Activated CD8-positive, alpha-beta memory T cell treated with anti-CD3 and anti-CD28 coated beads for 24 hours (primary cell): ENCODE data around the gene NXNL2.

ENCODE experiments used
- DNase-seq: peaks from one replicate; pipeline ENCODE4 v3.0.0-alpha.2; 2020

NXNL2 gene

GRCh38 chr9:88533951-88534455, 975 bp upstream of the NXNL2 start:
- DNase-seq, result no peak

GRCh38 chr9:88535226-88536022, 446 bp downstream of the NXNL2 start:
- DNase-seq, result no peak

GRCh38 chr9:88536023-88536324, 996 bp downstream of the NXNL2 start:
- DNase-seq, result no peak

- no peak for DNase-seq
These were observed 2.2 kb downstream of the NXNL2 start for GRCh38 chr9:88536951-88537760.

- DNase-seq, result no peak
These were observed 2.7 kb downstream of the NXNL2 start for GRCh38 chr9:88537761-88538091.

- no peak for DNase-seq
These were observed 3.5 kb downstream of the NXNL2 start for GRCh38 chr9:88538311-88539085.

GRCh38 chr9:88539246-88539645, 4.3 kb downstream of the NXNL2 start:
- DNase-seq, result no peak

- DNase-seq, result no peak
These were observed 5.3 kb downstream of the NXNL2 start for GRCh38 chr9:88540251-88540763.

- DNase-seq, result no peak
These were observed 9.3 kb downstream of the NXNL2 start for GRCh38 chr9:88544245-88544644.

GRCh38 chr9:88551546-88552137, 16.7 kb downstream of the NXNL2 start:
- no peak for DNase-seq

- no peak for DNase-seq
These were observed 18.4 kb downstream of the NXNL2 start for GRCh38 chr9:88553350-88553749.

- no peak for DNase-seq
These were observed 20.4 kb downstream of the NXNL2 start for GRCh38 chr9:88555268-88555980.

- DNase-seq, result no peak
These were observed 24.7 kb downstream of the NXNL2 start for GRCh38 chr9:88559661-88560060.

- no peak for DNase-seq
These were observed 32.9 kb downstream of the NXNL2 start for GRCh38 chr9:88567870-88568269.

GRCh38 chr9:88571419-88571818, 36.4 kb downstream of the NXNL2 start:
- no peak for DNase-seq

- no peak for DNase-seq
These were observed 37.7 kb downstream of the NXNL2 start for GRCh38 chr9:88572684-88573083.

- DNase-seq, result no peak
These were observed 40.0 kb downstream of the NXNL2 start for GRCh38 chr9:88574953-88575352.

GRCh38 chr9:88577256-88578120, 42.5 kb downstream of the NXNL2 start:
- DNase-seq, result peak; percentile 38

GRCh38 chr9:88578121-88579049, 43.4 kb downstream of the NXNL2 start:
- DNase-seq, result peak; percentile 90
